Stomach smooth muscle (tissue), 2 donors: ENCODE measurements around the gene EMILIN2.

ENCODE experiments used
- H3K27ac ChIP-seq: one replicate; pipeline ENCODE4 v1.7.0; 2013; ENCODE audit warnings: mild to moderate bottlenecking, low read length, inconsistent platforms
- H3K27me3 ChIP-seq, 2 donors: one replicate each; pipeline ENCODE4 v1.7.0; 2013; ENCODE audit warnings: low read length in 2 of 2; ENCODE audit not compliant: insufficient read depth in 2 of 2, control insufficient read depth in 1 of 2
- H3K36me3 ChIP-seq, 2 donors: one replicate each; pipeline ENCODE4 v1.7.0; 2013; ENCODE audit warnings: low read length in 2 of 2; ENCODE audit not compliant: control insufficient read depth in 2 of 2, insufficient read depth in 2 of 2
- H3K4me1 ChIP-seq: one replicate; pipeline ENCODE4 v1.7.0; 2013; ENCODE audit warnings: low read length; ENCODE audit not compliant: control insufficient read depth, insufficient read depth
- H3K4me3 ChIP-seq, 2 donors: one replicate each; pipeline ENCODE4 v1.7.0; 2013; ENCODE audit warnings: low read length in 2 of 2
- H3K9ac ChIP-seq, 2 donors: one replicate each; pipeline ENCODE4 v1.7.0; 2013; ENCODE audit warnings: low read length in 2 of 2, mild to moderate bottlenecking in 1 of 2
- H3K9me3 ChIP-seq, 2 donors: one replicate each; pipeline ENCODE4 v1.7.0; 2013; ENCODE audit warnings: low read length in 2 of 2; ENCODE audit not compliant: control insufficient read depth in 2 of 2
- donor health status: healthy.
- donor health status: Pancreatic carcinoma.

The EMILIN2 gene

GRCh38 chr18:2898186-2898640 is 51.4 kb downstream of the EMILIN2 start:
- no peaks in the 10 kb centered on the region for H3K27me3 ChIP-seq
- no peak overlapping the region for H3K4me3 ChIP-seq
- no peaks in the 10 kb centered on the region for H3K9me3 ChIP-seq
- no peak overlapping the region for H3K9ac ChIP-seq
- no peak overlapping the region for H3K27ac ChIP-seq
- peaks cover 7% of the 10 kb centered on the region for H3K4me1 ChIP-seq
- H3K36me3 ChIP-seq: no peaks in the 10 kb centered on the region

GRCh38 chr18:2900684-2901422 is 54.0 kb downstream of the EMILIN2 start:
- Histone ChIP-seq H3K9me3 (no peaks in the 10 kb centered on the region), H3K36me3 (no peaks in the 10 kb centered on the region), H3K27me3 (peaks cover 0 to 2% of the 10 kb centered on the region in 2 donors), H3K4me1 (peaks cover 7% of the 10 kb centered on the region), H3K27ac (no peak overlapping the region), H3K4me3 (no peak overlapping the region), H3K9ac (no peak overlapping the region)

DNA sequence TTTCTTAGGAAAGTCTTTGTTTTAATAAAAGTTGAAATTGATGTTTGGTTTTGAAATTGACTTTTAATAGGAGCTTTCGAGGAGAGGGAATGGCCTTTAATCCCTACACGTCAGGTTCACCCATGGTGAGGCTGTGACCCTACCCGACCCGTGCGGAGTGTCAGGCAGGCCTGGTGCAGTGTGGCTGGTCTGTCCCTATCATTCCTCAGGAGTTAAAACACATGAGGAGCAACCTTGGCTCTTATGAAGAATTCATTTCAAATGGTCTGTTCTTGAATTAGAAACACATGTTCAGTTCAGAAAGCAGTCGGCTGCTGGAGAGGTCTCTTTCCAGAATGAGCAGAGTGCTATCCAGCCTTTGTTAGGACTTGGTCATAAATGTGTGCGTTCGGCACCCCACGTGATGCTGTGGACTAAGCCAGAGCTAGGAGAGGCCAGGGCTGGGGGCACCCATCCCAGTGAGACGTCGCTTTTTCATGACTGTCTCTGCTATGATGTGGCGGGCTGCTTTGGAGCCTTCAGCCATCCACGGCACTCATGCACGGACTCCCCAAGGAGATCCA is 54.7 kb downstream of the EMILIN2 start:
- no peaks in the 10 kb centered on the region for H3K36me3 ChIP-seq
- H3K9me3 ChIP-seq: no peaks in the 10 kb centered on the region
- H3K4me1 ChIP-seq: peaks cover 13% of the 10 kb centered on the region
- H3K27me3 ChIP-seq: peaks cover 0 to 9% of the 10 kb centered on the region in 2 donors
- H3K9ac ChIP-seq: no peak overlapping the region
- no peak overlapping the region for H3K4me3 ChIP-seq
- no peak overlapping the region for H3K27ac ChIP-seq

DNA sequence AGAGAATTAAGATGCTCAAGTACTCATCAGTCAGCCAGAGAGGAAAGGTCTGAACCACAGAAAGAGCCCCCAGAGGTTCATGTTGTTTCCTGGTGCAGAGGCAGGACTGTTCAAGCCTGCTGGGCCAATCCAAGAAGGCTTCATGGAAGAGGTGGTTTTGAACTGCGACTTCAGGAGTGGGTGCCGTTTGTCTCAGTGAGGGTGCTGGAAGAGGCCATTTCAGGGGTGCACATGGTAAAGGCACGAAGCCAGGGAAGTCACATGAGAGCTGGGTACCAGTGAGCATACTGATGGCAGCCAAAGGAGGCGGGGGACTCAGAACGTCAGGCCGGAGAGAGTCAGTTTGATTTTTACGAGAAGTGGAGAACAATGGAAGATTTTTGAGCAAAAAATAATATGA is 55.5 kb downstream of the EMILIN2 start:
- Histone ChIP-seq H3K27ac (no peak overlapping the region), H3K4me1 (peaks cover 20% of the 10 kb centered on the region), H3K9me3 (no peaks in the 10 kb centered on the region), H3K36me3 (no peaks in the 10 kb centered on the region), H3K4me3 (no peak overlapping the region), H3K27me3 (peaks cover 1 to 17% of the 10 kb centered on the region in 2 donors), H3K9ac (no peak overlapping the region)

GRCh38 chr18:2903006-2903405 is 56.2 kb downstream of the EMILIN2 start:
- no peak overlapping the region for H3K27ac ChIP-seq

DNA sequence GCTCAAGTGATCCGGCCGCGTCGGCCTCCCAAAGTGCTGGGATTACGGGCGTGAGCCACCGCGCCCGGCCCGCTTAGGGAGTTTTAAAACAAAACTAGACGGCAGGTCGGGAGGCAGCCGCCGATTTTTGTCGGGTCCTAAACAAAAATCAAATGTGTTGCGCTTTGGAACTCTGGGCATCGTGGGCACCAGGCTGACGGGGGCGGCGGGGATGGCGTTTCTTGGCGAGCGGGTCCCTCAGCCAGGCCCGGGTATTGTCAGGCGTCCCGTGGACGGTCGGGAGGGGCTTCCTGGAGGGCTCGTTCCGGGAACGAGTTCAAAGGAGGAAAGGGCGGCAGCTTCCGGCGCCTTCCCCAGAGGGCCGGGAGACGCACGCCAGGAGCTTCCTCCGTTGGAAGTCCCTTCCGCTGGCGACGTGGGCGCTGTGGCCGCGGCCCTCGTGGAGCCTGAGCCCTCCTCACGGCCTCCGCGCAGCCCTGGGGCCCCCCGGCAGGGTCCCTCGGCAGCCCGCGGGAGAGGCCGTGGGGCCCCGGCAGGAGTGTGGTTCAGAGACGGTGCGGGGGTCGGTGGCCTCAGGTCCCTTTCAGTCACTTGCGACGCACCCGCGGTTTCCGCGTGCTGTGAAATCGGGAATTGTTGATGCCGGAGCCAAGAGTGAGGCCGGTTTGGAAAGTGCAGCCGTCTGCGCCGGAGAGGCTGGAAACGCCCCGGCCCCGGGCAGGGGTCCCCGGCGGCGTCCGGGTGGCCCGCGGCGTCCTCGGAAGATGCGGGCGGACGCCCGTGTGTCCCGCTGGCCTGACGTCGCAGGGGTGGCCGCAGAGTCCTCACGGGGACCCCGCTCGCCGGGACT is 59.3 kb downstream of the EMILIN2 start:
- H3K27me3 ChIP-seq: peaks cover 8 to 20% of the 10 kb centered on the region in 2 donors
- no peaks in the 10 kb centered on the region for H3K9me3 ChIP-seq
- peak overlapping the region in 1 of 2 donors; percentile 65 for H3K4me3 ChIP-seq
- H3K27ac ChIP-seq: no peak overlapping the region
- peaks cover 25% of the 10 kb centered on the region for H3K4me1 ChIP-seq
- H3K36me3 ChIP-seq: no peaks in the 10 kb centered on the region
- no peak overlapping the region for H3K9ac ChIP-seq

More at GRCh38 chr18:2903006-2903405, 56.2 kb downstream of the EMILIN2 start:
- H3K27me3 ChIP-seq: peaks cover 6 to 20% of the 10 kb centered on the region in 2 donors
- H3K4me1 ChIP-seq: peaks cover 23% of the 10 kb centered on the region
- H3K9me3 ChIP-seq: no peaks in the 10 kb centered on the region
- no peak overlapping the region for H3K9ac ChIP-seq
- H3K36me3 ChIP-seq: no peaks in the 10 kb centered on the region
- no peak overlapping the region for H3K4me3 ChIP-seq

DNA sequence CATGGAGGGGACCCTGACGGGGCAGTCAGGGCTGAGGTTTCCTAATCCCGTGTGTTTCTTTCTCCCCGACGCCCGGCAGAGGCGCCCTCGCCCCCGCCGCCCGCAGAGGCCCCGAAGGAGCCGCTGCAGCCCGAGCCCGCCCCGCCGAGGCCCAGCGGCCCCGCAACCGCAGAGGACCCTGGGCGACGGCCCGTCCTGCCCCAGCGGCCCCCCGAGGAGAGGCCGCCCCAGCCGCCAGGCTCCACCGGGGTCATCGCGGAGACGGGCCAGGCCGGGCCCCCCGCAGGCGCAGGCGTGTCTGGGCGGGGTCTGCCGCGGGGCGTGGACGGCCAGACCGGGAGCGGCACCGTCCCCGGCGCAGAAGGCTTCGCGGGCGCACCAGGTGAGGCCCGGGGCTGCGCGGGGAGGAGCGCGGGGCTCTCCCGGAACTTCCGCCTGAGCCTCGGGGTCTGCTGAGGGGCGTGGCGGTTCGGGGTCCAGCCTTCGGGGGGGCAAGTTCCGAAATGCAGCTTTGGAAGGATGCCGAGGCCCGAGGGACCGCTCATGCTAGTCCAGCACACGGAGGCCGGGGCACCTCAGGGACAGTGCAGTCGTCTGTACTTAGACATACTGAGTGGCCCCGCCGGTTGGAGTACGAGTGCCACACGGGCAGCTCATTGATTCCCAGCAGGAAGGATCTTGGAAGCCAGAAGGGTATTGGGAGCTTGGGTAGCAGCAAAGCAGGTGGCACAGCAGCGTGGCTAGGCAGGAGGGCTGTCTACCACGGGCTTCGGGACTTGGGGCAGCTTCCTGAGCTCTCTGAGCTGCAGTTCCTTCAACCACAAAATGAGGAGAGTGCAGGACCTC is 60.1 kb downstream of the EMILIN2 start:
- peaks cover 8 to 20% of the 10 kb centered on the region in 2 donors for H3K27me3 ChIP-seq
- no peak overlapping the region for H3K27ac ChIP-seq
- H3K9me3 ChIP-seq: no peaks in the 10 kb centered on the region
- H3K4me3 ChIP-seq: peak overlapping the region; percentile 43 to 65
- H3K36me3 ChIP-seq: no peaks in the 10 kb centered on the region
- H3K4me1 ChIP-seq: peaks cover 22% of the 10 kb centered on the region
- no peak overlapping the region for H3K9ac ChIP-seq

DNA sequence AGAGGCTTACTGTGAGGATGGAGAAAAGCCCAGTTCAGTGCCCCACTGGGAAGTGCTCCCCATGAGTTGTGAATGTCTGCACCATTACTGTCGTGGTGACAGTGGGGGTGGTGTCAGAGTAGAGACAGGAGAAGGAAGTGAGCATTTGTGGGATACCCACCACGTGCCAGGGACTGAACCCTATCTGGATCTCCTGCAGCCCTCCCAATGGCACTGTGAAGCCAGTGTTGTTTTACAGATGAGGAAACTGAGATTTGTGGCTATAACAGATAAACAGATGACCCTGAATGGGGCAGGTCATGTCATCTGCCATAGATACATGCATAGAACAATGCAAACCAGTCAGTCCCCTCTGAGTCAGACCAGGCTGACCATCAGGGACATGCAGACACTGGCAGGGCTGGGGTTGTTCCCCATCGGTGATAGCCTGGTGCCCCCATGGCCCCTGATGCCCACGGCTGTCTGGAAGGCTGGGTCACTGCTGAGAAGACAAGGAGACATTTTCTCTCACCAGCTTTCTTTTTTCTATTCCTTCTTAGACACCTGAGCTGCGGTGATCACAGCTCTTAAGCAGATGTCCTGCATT is 60.8 kb downstream of the EMILIN2 start:
- Histone ChIP-seq H3K27me3 (peaks cover 8 to 20% of the 10 kb centered on the region in 2 donors), H3K27ac (no peak overlapping the region), H3K9me3 (no peaks in the 10 kb centered on the region), H3K9ac (no peak overlapping the region), H3K4me3 (peak overlapping the region in 1 of 2 donors; percentile 65), H3K4me1 (peaks cover 19% of the 10 kb centered on the region), H3K36me3 (no peaks in the 10 kb centered on the region)

GRCh38 chr18:2908166-2908945 is 61.5 kb downstream of the EMILIN2 start:
- peaks cover 0 to 2% of the 10 kb centered on the region in 2 donors for H3K36me3 ChIP-seq

More at GRCh38 chr18:2908166-2908945, 61.5 kb downstream of the EMILIN2 start:
- peaks cover 8 to 20% of the 10 kb centered on the region in 2 donors for H3K27me3 ChIP-seq
- H3K9ac ChIP-seq: no peak overlapping the region
- H3K27ac ChIP-seq: no peak overlapping the region
- H3K4me1 ChIP-seq: peaks cover 17% of the 10 kb centered on the region
- no peak overlapping the region for H3K4me3 ChIP-seq
- H3K9me3 ChIP-seq: no peaks in the 10 kb centered on the region
